LNCaP clone FGC (cell line): ENCODE data around the gene CD48.

Source experiments
- DNase-seq: peaks from one replicate; pipeline ENCODE4 v3.0.0-alpha.2; 2011; ENCODE audit warnings: low read depth
- H3K4me3 ChIP-seq: 2 replicates; pipeline ENCODE4 v1.5.1; 2011; ENCODE audit warnings: mild to moderate bottlenecking, low read depth, low read length, control low read depth
- CTCF ChIP-seq: IDR thresholded peaks from 2 replicates; pipeline ENCODE4 v1.5.1; 2012; ENCODE audit warnings: mild to moderate bottlenecking; ENCODE audit not compliant: control insufficient read depth, insufficient read depth; ENCODE audit errors: extremely low read depth

The CD48 gene

GRCh38 chr1:160662910-160663309 is 48.7 kb downstream of the CD48 start:
- no peak overlapping the region for H3K4me3 ChIP-seq
- TF ChIP-seq CTCF: no peak
- DNase-seq: no peak

GRCh38 chr1:160659566-160659965 is 52.1 kb downstream of the CD48 start:
- no peak for TF ChIP-seq CTCF
- no peak for DNase-seq
- no peak overlapping the region for H3K4me3 ChIP-seq

DNA sequence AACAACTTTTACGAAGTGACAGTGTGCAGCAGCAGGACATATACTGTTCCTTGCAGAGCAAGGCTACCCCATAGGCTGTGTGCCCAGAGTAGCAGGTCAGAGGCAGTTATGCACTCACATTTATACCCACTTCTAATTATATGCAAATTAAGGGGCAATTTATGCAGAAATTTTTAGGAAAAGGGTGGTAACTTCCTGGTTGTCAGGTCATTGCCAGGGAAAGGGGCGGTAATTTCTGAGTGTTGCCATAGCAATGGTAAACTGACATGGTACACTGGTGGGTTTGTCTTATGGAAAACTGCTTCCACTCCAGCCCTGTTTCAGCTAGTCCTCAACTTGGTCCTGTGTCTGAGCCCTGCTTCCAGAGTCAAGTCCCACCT is 52.8 kb downstream of the CD48 start:
- no peak for TF ChIP-seq CTCF

GRCh38 chr1:160658162-160658813 is 53.3 kb downstream of the CD48 start:
- no peak for TF ChIP-seq CTCF
- no peak overlapping the region for H3K4me3 ChIP-seq
- no peak for DNase-seq

More for the DNA sequence above, 52.8 kb downstream of the CD48 start:
- DNase-seq: no peak
- H3K4me3 ChIP-seq: no peak overlapping the region

GRCh38 chr1:160657250-160657781 is 54.3 kb downstream of the CD48 start:
- no peak overlapping the region for H3K4me3 ChIP-seq
- TF ChIP-seq CTCF: no peak
- no peak for DNase-seq

DNA sequence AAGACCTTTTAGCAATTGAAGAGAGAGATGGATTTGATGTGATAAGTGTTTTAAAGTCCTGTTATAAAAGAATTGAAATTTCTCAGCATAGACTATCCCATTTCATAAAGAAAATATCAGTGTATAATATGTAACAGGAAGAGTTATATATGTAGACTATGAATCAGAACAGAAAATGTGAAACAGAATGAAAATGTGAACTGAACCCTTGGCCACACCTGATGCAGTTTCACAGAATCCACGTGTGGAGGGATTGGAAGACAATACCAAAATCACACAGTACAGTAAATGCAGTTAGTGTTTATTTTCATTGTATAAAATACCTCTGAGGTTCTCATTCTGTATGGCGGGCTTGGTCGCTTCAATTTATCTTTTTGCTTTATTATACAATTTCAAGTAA is 54.9 kb downstream of the CD48 start:
- no peak for TF ChIP-seq CTCF
- DNase-seq: no peak
- no peak overlapping the region for H3K4me3 ChIP-seq

GRCh38 chr1:160653620-160654016 is 58.0 kb downstream of the CD48 start:
- no peak for DNase-seq
- no peak for TF ChIP-seq CTCF
- no peak overlapping the region for H3K4me3 ChIP-seq
